AG04450 (cell line): Measurements from ENCODE around the gene VAMP1. TPM values are rescaled to one million over a fixed set of nuclear protein-coding genes. Genes with fewer than 3 reads are reported as not detected.
"Not testable (repeated sequence)": the region's sequence is repeated elsewhere in the genome, so short reads cannot be mapped to it uniquely, and the experiment has no call there.

ENCODE experiments used
- CTCF ChIA-PET: fragments of 300-600, 350-600 bp; formaldehyde crosslinking; extraction: SDS; loops from one replicate; lab custom pipeline; 2022; ENCODE audit warnings: antibody characterized with exemption, inconsistent platforms; lab: Charles Lee
- POLR2A ChIA-PET: fragments of 350-600 bp; formaldehyde crosslinking; extraction: SDS; loops from one replicate; lab custom pipeline; 2021; ENCODE audit warnings: antibody characterized with exemption, inconsistent platforms; lab: Yijun Ruan, JAX
- DNase-seq: peaks from one replicate; pipeline ENCODE4 v3.0.0-alpha.2; 2011; ENCODE audit warnings: low read depth, low spot score
- H3K27ac ChIP-seq: one replicate; pipeline ENCODE4 v1.5.1; 2012; ENCODE audit warnings: low read depth, low read length, control low read depth
- H3K27me3 ChIP-seq: one replicate; pipeline ENCODE4 v1.6.0; 2012; ENCODE audit warnings: low read length; ENCODE audit not compliant: control insufficient read depth, insufficient read depth
- H3K4me3 ChIP-seq: 2 replicates; pipeline ENCODE4 v1.5.1; 2011; ENCODE audit warnings: mild to moderate bottlenecking, low read depth, low read length, control low read depth
- H3K9me3 ChIP-seq: 2 replicates; pipeline ENCODE4 v1.5.1; 2012; ENCODE audit warnings: low read length; ENCODE audit not compliant: control insufficient read depth, insufficient read depth
- polyA plus RNA-seq: library from polyadenylated mRNA; depleted of rRNA; stranded (reverse); fragments of >200 nt; gene quantifications from 2 replicates; pipeline ENCODE4 v1.2.3, GENCODE V29; 2011
- TF ChIP-seq, protein P1 (sequence below): IDR thresholded peaks from 2 replicates; pipeline ENCODE4 v1.5.1; 2011; ENCODE audit warnings: low read depth, low read length, control low read depth, inconsistent platforms

The VAMP1 gene
- polyA plus RNA-seq, 1 experiment, result 15.1 TPM

DNA sequence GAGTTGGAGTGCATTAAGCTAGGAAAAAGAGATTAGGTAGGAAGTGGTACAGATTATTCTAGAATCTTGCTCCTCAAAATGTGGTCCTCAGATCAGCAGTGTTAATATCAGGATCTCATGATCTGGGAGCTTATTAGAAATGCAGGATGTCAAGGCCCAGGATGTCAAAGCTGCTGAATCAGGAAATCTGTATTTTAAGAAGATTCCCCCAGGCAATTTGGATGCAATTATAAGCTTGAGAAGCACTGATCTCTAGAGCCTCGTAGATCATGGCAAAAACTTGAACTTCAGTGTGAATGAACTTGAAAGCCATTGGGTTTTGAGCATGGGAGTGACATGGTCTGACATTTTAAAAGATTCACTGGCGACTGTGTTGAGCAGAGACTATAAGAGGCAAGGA is 30.0 kb upstream of the VAMP1 start:
- no peak for DNase-seq
- Histone ChIP-seq H3K27ac (no peak overlapping the region), H3K4me3 (no peak overlapping the region), H3K9me3 (no peaks in the 10 kb centered on the region), H3K27me3 (no peaks in the 10 kb centered on the region)
- ChIA-PET CTCF (no interaction called here), POLR2A (no interaction called here)
- TF ChIP-seq, protein P1, sequence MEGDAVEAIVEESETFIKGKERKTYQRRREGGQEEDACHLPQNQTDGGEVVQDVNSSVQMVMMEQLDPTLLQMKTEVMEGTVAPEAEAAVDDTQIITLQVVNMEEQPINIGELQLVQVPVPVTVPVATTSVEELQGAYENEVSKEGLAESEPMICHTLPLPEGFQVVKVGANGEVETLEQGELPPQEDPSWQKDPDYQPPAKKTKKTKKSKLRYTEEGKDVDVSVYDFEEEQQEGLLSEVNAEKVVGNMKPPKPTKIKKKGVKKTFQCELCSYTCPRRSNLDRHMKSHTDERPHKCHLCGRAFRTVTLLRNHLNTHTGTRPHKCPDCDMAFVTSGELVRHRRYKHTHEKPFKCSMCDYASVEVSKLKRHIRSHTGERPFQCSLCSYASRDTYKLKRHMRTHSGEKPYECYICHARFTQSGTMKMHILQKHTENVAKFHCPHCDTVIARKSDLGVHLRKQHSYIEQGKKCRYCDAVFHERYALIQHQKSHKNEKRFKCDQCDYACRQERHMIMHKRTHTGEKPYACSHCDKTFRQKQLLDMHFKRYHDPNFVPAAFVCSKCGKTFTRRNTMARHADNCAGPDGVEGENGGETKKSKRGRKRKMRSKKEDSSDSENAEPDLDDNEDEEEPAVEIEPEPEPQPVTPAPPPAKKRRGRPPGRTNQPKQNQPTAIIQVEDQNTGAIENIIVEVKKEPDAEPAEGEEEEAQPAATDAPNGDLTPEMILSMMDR, result no peak

DNA sequence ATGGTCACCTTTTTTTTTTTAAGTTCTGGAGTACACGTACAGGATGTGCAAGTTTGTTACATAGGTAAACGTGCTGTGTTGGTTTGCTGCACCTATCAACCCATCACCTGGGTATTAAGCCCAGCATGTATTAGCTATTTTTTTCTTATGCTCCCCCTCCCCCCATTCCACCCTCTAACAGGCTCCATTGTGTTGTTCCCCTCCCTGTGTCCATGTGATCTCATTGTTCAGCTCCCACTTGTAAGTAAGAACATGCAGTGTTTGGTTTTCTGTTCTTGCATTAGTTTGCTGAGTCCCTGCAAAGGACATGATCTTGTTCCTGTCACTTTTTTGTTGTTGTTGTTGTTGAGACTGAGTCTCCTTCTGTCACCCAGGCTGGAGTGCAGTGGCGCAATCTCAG is 26.8 kb upstream of the VAMP1 start:
- CTCF ChIA-PET, H3K9me3 ChIP-seq, H3K27ac ChIP-seq, H3K4me3 ChIP-seq, H3K27me3 ChIP-seq, DNase-seq: not testable (repeated sequence)
- POLR2A ChIA-PET, result interaction anchor here (1.4 kb wide), 1 partner anchor 37 kb away, joined by 6 read pairs; the partner anchor contains the start of gene GAPDH

DNA sequence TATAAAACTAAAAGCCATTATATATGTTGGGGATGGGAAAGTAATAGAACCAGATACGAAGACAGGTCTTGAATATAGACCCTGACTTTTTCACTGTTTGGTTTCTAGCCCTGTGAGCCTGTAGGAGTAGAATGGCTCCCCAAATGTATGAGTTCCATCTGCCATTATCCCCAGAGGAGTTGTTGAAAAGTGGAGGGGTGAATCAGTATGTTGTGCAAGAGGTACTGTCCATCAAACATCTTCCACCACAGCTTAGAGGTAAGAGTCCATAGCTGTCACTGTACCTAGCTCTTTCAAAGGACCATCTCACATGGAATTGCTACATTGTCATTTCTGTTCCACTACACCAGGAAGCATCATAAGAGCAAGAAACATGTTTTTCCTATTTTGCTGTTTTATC is 24.5 kb upstream of the VAMP1 start:
- TF ChIP-seq, protein P1, result no peak
- Histone ChIP-seq H3K27ac (no peak overlapping the region), H3K9me3 (no peaks in the 10 kb centered on the region), H3K4me3 (peak overlapping the region; percentile 86), H3K27me3 (no peaks in the 10 kb centered on the region)
- POLR2A ChIA-PET, result interaction anchor here (0.8 to 1.1 kb wide), 3 partner anchors 13 to 24 kb away, joined by 3 to 4 read pairs (median 4); partner anchors contain the start of gene VAMP1
- no peak for DNase-seq
- CTCF ChIA-PET, result interaction anchor here (0.9 to 1.1 kb wide), 3 partner anchors 18 to 44 kb away, joined by 3 to 5 read pairs (median 4); no protein-coding TSS in a partner anchor

DNA sequence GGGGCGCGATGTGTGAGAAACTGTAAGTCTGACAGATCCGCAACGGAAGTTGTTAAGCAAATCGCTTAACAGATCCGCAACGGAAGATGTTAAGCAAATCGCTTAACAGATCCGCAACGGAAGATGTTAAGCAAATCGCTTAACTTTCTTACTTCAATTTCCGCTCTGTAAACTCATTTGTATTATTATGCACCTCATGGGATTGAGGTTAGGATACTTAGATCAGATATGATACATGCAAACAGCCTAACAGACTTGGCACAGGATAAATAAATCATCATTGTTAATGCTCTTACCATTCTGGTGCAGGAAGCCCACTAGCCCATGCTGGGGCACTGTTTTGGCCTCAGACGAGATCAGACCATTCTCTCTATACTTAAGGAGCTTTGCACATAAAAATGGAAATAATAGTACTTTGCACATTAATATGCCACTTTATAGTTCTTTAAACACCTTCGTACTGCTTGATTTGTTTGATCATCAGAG is 23.8 kb upstream of the VAMP1 start:
- CTCF ChIA-PET, result interaction anchor here (1.0 to 1.1 kb wide), 2 partner anchors 18 to 29 kb away, joined by 3 to 5 read pairs; no protein-coding TSS in a partner anchor
- DNase-seq, result no peak
- H3K27ac ChIP-seq, result no peak overlapping the region
- no peaks in the 10 kb centered on the region for H3K27me3 ChIP-seq
- POLR2A ChIA-PET, result interaction anchor here (0.8 to 1.0 kb wide), 2 partner anchors 13 to 23 kb away, joined by 3 to 4 read pairs; partner anchors contain the start of gene VAMP1
- no peaks in the 10 kb centered on the region for H3K9me3 ChIP-seq
- TF ChIP-seq, protein P1, result no peak; the same call in 1 of the 2 replicates
- peak overlapping the region; percentile 86 for H3K4me3 ChIP-seq

DNA sequence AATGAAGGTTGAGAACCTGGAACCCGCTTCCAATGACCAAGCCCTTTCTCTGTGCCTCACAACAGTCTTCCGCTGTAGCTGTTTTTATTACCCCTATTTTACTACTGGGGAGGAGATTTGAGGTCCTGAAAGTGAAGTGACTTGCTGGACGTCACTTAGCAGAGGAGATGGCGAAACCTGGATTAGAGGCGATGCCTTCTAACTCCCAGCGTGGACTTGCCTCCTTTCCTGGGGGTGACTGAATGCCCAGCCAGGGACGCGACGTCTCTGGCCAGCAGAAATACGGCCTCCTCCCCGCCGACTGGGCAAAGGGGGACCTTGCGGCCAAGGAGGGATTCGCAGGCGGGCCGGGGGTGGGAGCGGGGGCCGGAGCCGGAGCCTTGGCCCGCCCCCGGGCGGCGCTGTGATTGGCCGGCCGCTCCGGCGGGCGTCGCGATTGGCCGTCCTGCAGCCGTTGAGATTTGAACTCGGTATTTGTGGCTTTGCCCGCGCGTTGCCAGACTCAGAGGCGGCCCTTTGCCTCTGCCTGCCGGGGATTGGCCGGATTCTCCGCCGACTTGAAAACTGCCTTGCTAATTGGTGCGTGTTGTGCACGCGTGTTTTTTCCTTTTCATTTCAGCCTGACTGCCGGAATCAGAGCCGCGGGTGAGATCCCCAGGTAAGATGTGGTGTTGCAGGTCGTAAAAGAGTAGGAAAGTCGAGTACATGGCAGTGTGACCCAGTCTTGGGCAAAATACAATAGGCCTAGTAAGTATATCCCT is 23.2 kb upstream of the VAMP1 start, which contains the start of gene NCAPD2:
Gene NCAPD2, plus strand, starts transcription at position 606 of the 761 bp plus-strand sequence. CDS start 997 bp downstream, outside the sequence.
- TF ChIP-seq, protein P1, result peak; percentile 35; the same call in 1 of the 2 replicates
- Histone ChIP-seq H3K27me3 (no peaks in the 10 kb centered on the region), H3K9me3 (no peaks in the 10 kb centered on the region), H3K27ac (peak within 1 kb of the TSS; percentile 97), H3K4me3 (peak within 1 kb of the TSS; percentile 97)
- ChIA-PET CTCF (interaction anchor here (0.8 to 1.0 kb wide), 2 partner anchors 23 to 28 kb away, joined by 3 to 4 read pairs; partner anchors contain the start of gene VAMP1), POLR2A (interaction anchor here (0.6 to 1.9 kb wide), 12 partner anchors 11 to 167 kb away, joined by 3 to 34 read pairs (median 4); partner anchors contain the start of genes GAPDH, LTBR and VAMP1)
- peak; percentile 88 for DNase-seq
